IMR-90 (cell line): ENCODE data around the gene ABCA7.

Experiments used
- CEBPB ChIP-seq: IDR thresholded peaks from 2 replicates; pipeline ENCODE4 v1.6.1; 2012; ENCODE audit warnings: low read depth, low read length, improper control_type of control experiment
- POLR2A ChIP-seq: IDR thresholded peaks from 2 replicates; pipeline ENCODE4 v1.6.1; 2012; ENCODE audit warnings: mild to moderate bottlenecking, low read depth, low read length

DNA sequence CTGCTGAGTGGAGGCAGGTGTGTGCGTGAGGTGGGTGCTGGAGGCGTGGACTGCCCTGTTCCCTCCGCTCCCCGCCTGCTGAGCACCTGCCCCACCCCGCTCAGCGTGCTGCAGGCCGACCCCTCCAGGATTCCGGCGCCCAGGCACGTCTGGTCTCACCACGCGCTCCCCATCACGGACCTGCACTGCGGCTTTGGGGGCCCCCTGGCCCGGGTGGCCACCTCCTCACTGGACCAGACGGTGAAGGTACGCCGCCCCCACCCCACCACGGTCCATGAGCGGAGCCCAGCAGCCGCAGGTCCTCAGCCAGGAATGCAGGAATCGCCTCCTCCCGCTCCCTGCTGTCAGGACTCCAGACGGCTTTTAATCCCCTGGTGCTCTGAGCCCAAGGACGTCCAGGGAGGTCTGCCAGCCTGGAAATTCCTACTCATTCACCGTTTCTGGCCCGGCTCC, 49.8 kb upstream of the ABCA7 start:
- no peak for TF ChIP-seq POLR2A
- TF ChIP-seq CEBPB: no peak
